HepG2 (cell line): ENCODE measurements around the gene AAMP. TPM values are rescaled to one million over a fixed set of nuclear protein-coding genes. Genes with fewer than 3 reads are reported as not detected.
A peak's percentile ranks its signal among the peaks of the same experiment; 100 is the strongest.

Experiments used
- CHD4 ChIP-seq: fragments of 200-600 bp; sonication (generic); IDR thresholded peaks from 2 replicates; pipeline ENCODE4 v1.7.0; 2017; ENCODE audit warnings: mild to moderate bottlenecking, low read length, borderline replicate concordance
- FLYWCH1 ChIP-seq: sonication (generic); formaldehyde crosslinking; IDR thresholded peaks from 2 replicates; pipeline ENCODE4 v1.8.1; 2023; ENCODE audit warnings: mild to moderate bottlenecking, missing genetic modification reagents
- FOXO1 ChIP-seq: sonication (generic); formaldehyde crosslinking; IDR thresholded peaks from 2 replicates; pipeline ENCODE4 v1.4.0; 2020; ENCODE audit warnings: missing genetic modification reagents
- LCORL ChIP-seq, 2 experiments: fragments of 450-650 bp in 1 of 2; sonication (generic) in 1 of 2; formaldehyde crosslinking in 1 of 2; IDR thresholded peaks; 2 replicates each; pipeline versions ENCODE4 v1.5.0 to v1.6.1; 2017 to 2020; ENCODE audit warnings: antibody characterized with exemption in 1 of 2, missing genetic modification reagents in 1 of 2
- MED8 ChIP-seq: sonication (generic); formaldehyde crosslinking; IDR thresholded peaks from 2 replicates; pipeline ENCODE4 v1.8.1; 2023; ENCODE audit warnings: mild to moderate bottlenecking, missing genetic modification reagents; ENCODE audit not compliant: insufficient replicate concordance
- MIER2 ChIP-seq: IDR thresholded peaks from 2 replicates; pipeline ENCODE4 v1.6.1; 2016; ENCODE audit warnings: missing biosample characterization, missing genetic modification reagents
- MIXL1 ChIP-seq: IDR thresholded peaks from 2 replicates; pipeline ENCODE4 v1.6.1; 2016
- MTA3 ChIP-seq: sonication (generic); formaldehyde crosslinking; IDR thresholded peaks from 2 replicates; pipeline ENCODE4 v1.4.0; 2020; ENCODE audit warnings: missing genetic modification reagents
- NFAT5 ChIP-seq: sonication (generic); formaldehyde crosslinking; IDR thresholded peaks from 2 replicates; pipeline ENCODE4 v1.4.0; 2020; ENCODE audit warnings: missing genetic modification reagents
- SOX13 ChIP-seq, 3 experiments: fragments of 450-650 bp in 1 of 3; sonication (generic) in 1 of 3; formaldehyde crosslinking in 1 of 3; IDR thresholded peaks in 2 of 3; conservative IDR thresholded peaks in 1 of 3; 2 replicates each; pipeline versions ENCODE4 v1.5.0 to v1.6.1; 2016 to 2020; ENCODE audit warnings: antibody characterized with exemption in 1 of 3, mild to moderate bottlenecking in 1 of 3, missing compliant biosample characterization in 1 of 3, missing genetic modification reagents in 1 of 3, moderate library complexity in 1 of 3
- SOX6 ChIP-seq, 2 experiments: fragments of 450-650 bp in 1 of 2; sonication (generic) in 1 of 2; formaldehyde crosslinking in 1 of 2; IDR thresholded peaks; 2 replicates each; pipeline versions ENCODE4 v1.4.0 to v1.6.1; 2017 to 2020; ENCODE audit warnings: antibody characterized with exemption in 1 of 2, mild to moderate bottlenecking in 1 of 2, missing genetic modification reagents in 1 of 2
- ZBTB39 ChIP-seq: sonication (generic); formaldehyde crosslinking; IDR thresholded peaks from 2 replicates; pipeline ENCODE4 v1.5.0; 2020; ENCODE audit warnings: missing genetic modification reagents
- ZNF232 ChIP-seq: sonication (generic); formaldehyde crosslinking; IDR thresholded peaks from 2 replicates; pipeline ENCODE4 v1.4.0; 2020; ENCODE audit warnings: missing genetic modification reagents, borderline replicate concordance
- polyA plus RNA-seq, 8 experiments: library from polyadenylated mRNA; depleted of rRNA in 3 of 8; stranded (reverse) in 7 of 8; unstranded in 1 of 8; fragments of >200 nt; fragmentation: Illumina TruSeq in 4 of 8; extraction: Trizol in 4 of 8; gene quantifications; 2 replicates each; pipeline versions ENCODE4 v1.2.1 to v1.2.3, GENCODE V29; 2011 to 2016; ENCODE audit warnings: low read depth in 4 of 8, missing spikeins in 1 of 8, mixed read lengths in 1 of 8; ENCODE audit not compliant: insufficient read depth in 1 of 8
- total RNA-seq, 5 experiments: library from RNA; depleted of rRNA; stranded (reverse); fragments of >200 nt; fragmentation: Illumina TruSeq; extraction: Trizol; gene quantifications; 2 replicates each; pipeline ENCODE4 v1.2.3, GENCODE V29; 2016; ENCODE audit warnings: low read depth in 1 of 5
- TF ChIP-seq, protein P1 (sequence below): sonication (generic); formaldehyde crosslinking; IDR thresholded peaks from 2 replicates; pipeline ENCODE4 v1.5.0; 2020; ENCODE audit warnings: missing genetic modification reagents, mild to moderate bottlenecking, borderline replicate concordance
- TF ChIP-seq, protein P2 (sequence below): sonication (generic); formaldehyde crosslinking; IDR thresholded peaks from 2 replicates; pipeline ENCODE4 v1.4.0; 2020; ENCODE audit warnings: missing genetic modification reagents
- TF ChIP-seq, protein P3 (sequence below): sonication (generic); formaldehyde crosslinking; IDR thresholded peaks from 2 replicates; pipeline ENCODE4 v1.8.1; 2023; ENCODE audit warnings: mild to moderate bottlenecking, missing genetic modification reagents

Gene AAMP
- total and polyA plus RNA-seq, 2 of the 13 experiments (the other 11 are each of a cell fraction or from before 2014, with no cell fraction given) = 110 to 186 TPM

- TF ChIP-seq NFAT5 (CRISPR knock-in tag) = no peak
- no peak for TF ChIP-seq FOXO1 (CRISPR knock-in tag)
- TF ChIP-seq MED8 = no peak
- TF ChIP-seq ZBTB39 (CRISPR knock-in tag) = no peak
- TF ChIP-seq ZNF232 = 0 out of 2 replicates have a peak, but pooled peaks have one; percentile 19
- TF ChIP-seq LCORL (IDR thresholded peaks at IDR 0.05) = no peak
- peak; percentile 51; the same call in 1 of the 2 replicates for TF ChIP-seq LCORL (CRISPR knock-in tag; IDR thresholded peaks at IDR 0.05)
- TF ChIP-seq MIXL1 = no peak
- TF ChIP-seq, protein P1, sequence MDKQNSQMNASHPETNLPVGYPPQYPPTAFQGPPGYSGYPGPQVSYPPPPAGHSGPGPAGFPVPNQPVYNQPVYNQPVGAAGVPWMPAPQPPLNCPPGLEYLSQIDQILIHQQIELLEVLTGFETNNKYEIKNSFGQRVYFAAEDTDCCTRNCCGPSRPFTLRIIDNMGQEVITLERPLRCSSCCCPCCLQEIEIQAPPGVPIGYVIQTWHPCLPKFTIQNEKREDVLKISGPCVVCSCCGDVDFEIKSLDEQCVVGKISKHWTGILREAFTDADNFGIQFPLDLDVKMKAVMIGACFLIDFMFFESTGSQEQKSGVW (CRISPR knock-in tag) = no peak
- no peak; the same call in 1 of the 2 replicates for TF ChIP-seq SOX13 (IDR thresholded peaks at IDR 0.05)
- peak in 1 of 2 experiments; percentile 32; a peak in 1 of 4 replicates for TF ChIP-seq SOX13 (CRISPR knock-in tag; conservative IDR thresholded peaks at IDR 0.05 in 1 of 2, IDR thresholded peaks at IDR 0.05 in 1 of 2)
- TF ChIP-seq FLYWCH1 (CRISPR knock-in tag) = no peak
- no peak for TF ChIP-seq CHD4
- no peak for TF ChIP-seq MIER2 (CRISPR knock-in tag)
- TF ChIP-seq, protein P2, sequence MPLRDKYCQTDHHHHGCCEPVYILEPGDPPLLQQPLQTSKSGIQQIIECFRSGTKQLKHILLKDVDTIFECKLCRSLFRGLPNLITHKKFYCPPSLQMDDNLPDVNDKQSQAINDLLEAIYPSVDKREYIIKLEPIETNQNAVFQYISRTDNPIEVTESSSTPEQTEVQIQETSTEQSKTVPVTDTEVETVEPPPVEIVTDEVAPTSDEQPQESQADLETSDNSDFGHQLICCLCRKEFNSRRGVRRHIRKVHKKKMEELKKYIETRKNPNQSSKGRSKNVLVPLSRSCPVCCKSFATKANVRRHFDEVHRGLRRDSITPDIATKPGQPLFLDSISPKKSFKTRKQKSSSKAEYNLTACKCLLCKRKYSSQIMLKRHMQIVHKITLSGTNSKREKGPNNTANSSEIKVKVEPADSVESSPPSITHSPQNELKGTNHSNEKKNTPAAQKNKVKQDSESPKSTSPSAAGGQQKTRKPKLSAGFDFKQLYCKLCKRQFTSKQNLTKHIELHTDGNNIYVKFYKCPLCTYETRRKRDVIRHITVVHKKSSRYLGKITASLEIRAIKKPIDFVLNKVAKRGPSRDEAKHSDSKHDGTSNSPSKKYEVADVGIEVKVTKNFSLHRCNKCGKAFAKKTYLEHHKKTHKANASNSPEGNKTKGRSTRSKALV (CRISPR knock-in tag) = no peak
- TF ChIP-seq, protein P3, sequence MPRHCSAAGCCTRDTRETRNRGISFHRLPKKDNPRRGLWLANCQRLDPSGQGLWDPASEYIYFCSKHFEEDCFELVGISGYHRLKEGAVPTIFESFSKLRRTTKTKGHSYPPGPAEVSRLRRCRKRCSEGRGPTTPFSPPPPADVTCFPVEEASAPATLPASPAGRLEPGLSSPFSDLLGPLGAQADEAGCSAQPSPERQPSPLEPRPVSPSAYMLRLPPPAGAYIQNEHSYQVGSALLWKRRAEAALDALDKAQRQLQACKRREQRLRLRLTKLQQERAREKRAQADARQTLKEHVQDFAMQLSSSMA (CRISPR knock-in tag) = no peak
- no peak for TF ChIP-seq SOX6 (IDR thresholded peaks at IDR 0.05)
- peak; percentile 26; the same call in 1 of the 2 replicates for TF ChIP-seq SOX6 (CRISPR knock-in tag; IDR thresholded peaks at IDR 0.05)
- TF ChIP-seq MTA3 (CRISPR knock-in tag) = no peak
These were observed 16.9 kb upstream of the AAMP start (continued) for GRCh38 chr2:218286570-218287459.
